ENCODE data around the gene LRRC4C.

- TF ChIP-seq CTCF (conservative IDR thresholded peaks at IDR 0.05; ENCODE audit: low read depth in 2 of 2) (no peak), POLR2AphosphoS5 (IDR thresholded peaks at IDR 0.05; ENCODE audit: low read depth) (no peak), REST (IDR thresholded peaks at IDR 0.05; ENCODE audit: unreplicated experiment) (no peak), EZH2 (IDR thresholded peaks at IDR 0.05; ENCODE audit: low read depth, unreplicated experiment) (no peak), EZH2phosphoT487 (IDR thresholded peaks at IDR 0.05; ENCODE audit: unreplicated experiment) (no peak), JUNB (IDR thresholded peaks at IDR 0.05; ENCODE audit: unreplicated experiment) (no peak), ZNF331 (CRISPR knock-in tag; IDR thresholded peaks at IDR 0.05; ENCODE audit: low read depth) (no peak)
Observed at GRCh38 chr11:40162901-40163883, 1296.3 kb downstream of the LRRC4C start.

All from GM23338 (cell line).